ENCODE measurements around the gene XPC.

DNA sequence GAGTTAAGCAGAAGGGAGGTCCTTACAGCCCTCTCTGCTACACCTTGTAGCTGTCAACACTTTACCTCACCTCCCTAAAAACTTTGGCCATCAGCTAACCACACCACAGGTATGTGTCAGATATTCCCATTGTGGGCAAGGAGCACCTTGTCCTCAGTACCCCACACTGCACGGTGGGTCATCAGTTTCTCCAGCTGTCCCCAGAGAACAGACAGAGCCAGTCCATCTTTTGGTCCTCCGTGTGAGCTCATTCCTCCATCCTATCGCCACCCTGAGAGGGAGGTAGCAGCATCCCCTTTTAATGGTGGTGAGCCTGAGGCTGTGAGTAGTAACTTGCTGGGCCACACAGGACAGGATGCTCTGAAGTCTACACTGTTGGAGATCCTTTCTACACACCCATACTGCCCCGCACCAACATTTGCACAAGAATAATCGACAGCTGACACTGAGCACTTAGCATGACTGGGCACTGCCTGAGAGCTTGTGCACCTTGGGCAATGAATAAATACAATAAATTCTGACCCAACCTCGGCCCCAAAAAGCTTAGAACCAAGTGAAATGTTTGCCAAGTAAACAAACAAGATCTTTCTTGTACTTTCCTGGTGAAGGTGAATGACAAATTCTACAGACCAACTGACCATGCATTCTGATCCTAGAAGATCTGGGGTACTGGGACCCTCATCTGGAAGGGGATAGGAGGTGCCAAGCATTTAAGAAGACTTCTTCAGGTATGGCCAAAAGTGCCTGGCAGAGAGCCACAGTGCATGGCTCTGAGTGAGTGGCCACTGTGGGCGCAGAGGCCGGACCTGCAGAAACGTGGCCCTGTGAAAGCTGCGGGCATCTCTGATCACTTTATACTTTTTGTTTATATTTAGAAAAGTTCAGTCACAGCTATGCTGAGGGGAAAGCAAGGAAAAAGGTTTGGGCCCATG, 60.7 kb downstream of the XPC start:
- TF ChIP-seq, protein P1, sequence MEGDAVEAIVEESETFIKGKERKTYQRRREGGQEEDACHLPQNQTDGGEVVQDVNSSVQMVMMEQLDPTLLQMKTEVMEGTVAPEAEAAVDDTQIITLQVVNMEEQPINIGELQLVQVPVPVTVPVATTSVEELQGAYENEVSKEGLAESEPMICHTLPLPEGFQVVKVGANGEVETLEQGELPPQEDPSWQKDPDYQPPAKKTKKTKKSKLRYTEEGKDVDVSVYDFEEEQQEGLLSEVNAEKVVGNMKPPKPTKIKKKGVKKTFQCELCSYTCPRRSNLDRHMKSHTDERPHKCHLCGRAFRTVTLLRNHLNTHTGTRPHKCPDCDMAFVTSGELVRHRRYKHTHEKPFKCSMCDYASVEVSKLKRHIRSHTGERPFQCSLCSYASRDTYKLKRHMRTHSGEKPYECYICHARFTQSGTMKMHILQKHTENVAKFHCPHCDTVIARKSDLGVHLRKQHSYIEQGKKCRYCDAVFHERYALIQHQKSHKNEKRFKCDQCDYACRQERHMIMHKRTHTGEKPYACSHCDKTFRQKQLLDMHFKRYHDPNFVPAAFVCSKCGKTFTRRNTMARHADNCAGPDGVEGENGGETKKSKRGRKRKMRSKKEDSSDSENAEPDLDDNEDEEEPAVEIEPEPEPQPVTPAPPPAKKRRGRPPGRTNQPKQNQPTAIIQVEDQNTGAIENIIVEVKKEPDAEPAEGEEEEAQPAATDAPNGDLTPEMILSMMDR (IDR thresholded peaks at IDR 0.05), result no peak
- no peak for TF ChIP-seq POLR2A (IDR thresholded peaks at IDR 0.05)
